HG03460 (cell line): Measurements from ENCODE around the gene CNOT8.
"Not testable (repeated sequence)": the region's sequence is repeated elsewhere in the genome, so short reads cannot be mapped to it uniquely, and the experiment has no call there.

Source experiments
- ATAC-seq: cut with Tn5 transposase; IDR thresholded peaks from one replicate; pipeline ENCODE4 v1.9.1; 2021; ENCODE audit not compliant: unreplicated experiment

CNOT8 gene

GRCh38 chr5:154834053-154834452 lies 24.4 kb upstream of the CNOT8 start:
- no peak for ATAC-seq

GRCh38 chr5:154835701-154836052 lies 22.8 kb upstream of the CNOT8 start:
- not testable (repeated sequence) for ATAC-seq

GRCh38 chr5:154836225-154836624 lies 22.2 kb upstream of the CNOT8 start:
- no peak for ATAC-seq

DNA sequence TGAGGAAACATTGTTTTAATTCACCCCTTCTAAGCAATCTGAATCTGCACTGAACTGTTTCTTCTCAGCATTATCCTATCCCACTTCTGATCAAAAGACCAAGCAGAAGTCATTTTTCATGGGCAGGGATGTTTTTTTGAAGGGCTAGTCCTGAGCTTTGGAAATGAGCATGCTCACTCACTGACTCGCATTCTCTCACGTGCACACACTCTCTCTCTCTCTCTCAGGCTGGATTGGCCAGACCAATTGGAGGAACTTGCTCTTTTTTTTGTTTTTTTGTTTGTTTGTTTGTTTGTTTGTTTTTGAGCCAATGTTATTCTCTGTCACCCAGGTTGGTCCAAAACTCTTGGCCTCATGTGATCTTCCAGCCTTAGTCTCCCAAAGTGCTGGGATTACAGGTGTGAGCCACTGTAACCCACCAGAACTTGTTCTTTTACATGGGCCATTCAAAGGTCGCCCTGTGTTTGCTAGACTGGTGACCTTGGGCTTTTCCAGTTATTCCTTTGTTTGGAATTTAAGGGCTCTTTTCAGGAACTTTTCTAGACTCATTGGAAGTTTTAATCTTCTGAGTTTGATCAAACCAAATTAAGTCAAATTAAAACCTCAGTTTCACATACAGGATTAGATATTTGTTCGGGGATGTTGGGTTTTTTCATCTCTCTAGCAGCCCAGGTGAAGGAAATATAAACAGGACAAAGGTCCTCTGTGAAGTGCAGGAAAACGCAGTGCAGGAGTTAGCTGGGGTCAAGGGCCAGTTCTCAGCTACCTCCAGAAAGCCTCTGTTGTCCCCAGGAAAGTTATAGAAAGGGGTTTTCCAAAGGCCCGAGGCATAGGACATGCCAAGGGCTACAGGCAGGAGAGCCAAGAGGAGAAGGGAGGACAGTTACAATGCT lies 21.2 kb upstream of the CNOT8 start:
- no peak for ATAC-seq

DNA sequence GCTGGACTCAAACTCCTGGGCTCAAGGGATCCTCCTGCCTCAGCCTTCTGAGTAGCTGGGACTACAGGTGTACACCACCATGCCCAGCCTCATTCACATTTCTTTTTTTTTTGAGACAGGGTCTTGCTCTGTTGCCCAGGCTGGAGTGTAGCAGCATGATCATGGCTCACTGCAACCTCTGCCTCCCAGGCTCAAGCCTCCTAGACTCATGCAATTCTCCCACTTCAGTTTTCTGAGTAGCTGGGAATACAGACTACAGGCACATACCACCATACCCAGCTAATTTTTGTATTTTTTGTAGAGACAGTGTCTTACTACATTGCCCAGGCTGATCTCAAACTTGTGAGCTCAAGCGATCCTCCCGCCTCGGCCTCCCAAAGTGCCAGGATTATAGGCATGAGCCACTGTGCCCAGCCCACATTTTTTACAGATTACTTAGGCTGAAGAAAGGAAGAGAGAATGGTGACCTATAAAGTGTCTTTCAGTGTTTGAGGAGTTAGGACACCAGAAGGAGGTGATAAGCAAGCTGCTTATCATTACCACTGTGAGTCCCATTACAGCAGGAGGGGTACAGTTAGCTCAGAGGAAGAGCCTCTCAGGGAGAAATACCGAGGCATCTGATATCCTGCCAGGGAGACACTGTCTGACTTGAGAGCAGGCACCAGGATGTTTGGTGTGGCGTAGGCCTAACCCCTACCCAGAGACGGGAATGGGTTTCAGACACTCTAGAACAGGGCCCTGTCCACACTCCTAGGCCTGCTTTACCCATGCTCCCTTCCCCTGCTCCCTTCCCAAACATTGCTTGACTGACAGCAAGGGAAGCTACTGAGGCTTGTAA lies 17.8 kb upstream of the CNOT8 start:
- ATAC-seq, result no peak

GRCh38 chr5:154841273-154841661 lies 17.2 kb upstream of the CNOT8 start:
- no peak for ATAC-seq

- no peak for ATAC-seq
Observed at GRCh38 chr5:154842689-154843530, 15.5 kb upstream of the CNOT8 start.

- ATAC-seq, result no peak
Observed at GRCh38 chr5:154844809-154845208, 13.6 kb upstream of the CNOT8 start.

DNA sequence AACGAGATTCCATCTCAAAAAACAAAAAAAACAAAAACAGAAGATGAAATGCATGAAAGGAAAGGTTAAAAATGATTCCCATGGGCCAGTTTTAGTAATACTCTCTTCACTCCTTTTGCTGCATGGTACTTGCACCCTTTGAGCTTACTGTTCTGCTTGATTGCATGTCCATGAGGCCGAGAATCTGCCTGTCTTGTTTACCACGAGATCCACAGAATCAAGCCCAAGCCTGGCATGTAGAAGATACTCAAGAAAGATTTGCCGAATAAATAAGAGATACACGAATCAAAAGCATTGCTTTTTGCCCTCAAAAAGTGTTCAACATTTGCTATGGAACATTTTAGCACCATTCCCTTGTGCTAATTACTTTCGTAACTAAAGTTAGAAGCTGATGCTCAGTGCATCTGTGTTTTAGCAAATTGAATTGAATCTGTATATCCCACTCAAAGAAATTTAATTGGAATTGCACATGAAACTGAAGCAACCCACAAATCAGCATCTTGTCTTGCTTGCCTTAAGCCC lies 9.1 kb upstream of the CNOT8 start:
- no peak for ATAC-seq

GRCh38 chr5:154849791-154850201 lies 8.6 kb upstream of the CNOT8 start:
- no peak for ATAC-seq

GRCh38 chr5:154850255-154851062 lies 8.0 kb upstream of the CNOT8 start, which contains the start of gene FAXDC2:
TSS of gene FAXDC2 (minus strand) at chr5:154850603. CDS start at chr5:154838178, 12,425 bp downstream.
- ATAC-seq, result no peak

GRCh38 chr5:154851351-154851750 lies 7.1 kb upstream of the CNOT8 start:
- ATAC-seq, result no peak

- peak; percentile 57 for ATAC-seq
Observed at GRCh38 chr5:154857530-154858296, 714 bp upstream of the CNOT8 start.

DNA sequence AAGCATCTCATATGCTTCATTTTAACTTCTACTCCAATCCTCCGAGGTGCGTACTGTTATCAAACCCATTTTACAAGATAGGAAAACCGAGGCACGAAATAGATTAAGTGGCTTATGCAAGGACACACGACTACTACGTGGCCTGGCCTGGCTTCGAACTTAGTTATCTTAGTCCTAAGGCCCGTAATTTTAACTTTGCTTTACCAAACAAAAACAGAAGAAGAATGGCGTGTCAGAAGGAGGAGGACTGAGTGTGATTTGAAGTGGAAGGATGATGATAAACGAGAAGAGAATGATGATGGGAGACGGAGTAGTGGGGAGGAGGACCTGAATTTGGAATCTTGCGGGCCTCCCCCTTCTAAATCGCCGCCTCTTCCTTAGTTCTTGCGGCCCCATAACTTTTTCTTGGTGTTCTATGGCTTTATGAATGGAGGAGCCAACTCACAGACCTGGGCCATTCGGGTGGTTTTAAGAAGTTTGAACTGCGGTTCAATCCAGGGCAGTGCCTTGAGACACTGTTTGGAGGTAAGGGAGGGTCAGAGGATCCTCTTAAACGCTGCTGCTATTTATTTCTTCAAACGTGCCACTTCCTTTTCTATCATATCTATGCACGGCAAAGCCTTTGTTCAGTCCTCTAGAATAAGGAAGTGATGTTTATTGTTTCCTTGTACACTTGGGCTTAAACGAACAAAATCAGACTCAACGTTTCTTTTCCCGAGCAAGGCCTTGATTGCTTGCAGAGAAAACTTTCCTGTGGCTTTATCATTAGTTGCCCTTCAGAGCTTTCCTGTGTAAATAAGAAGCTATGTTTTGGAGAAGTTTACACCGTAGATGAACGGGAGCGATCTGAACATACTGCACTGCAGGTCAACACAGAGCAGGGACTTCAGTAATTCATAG lies 795 bp downstream of the CNOT8 start:
- ATAC-seq, result no peak

DNA sequence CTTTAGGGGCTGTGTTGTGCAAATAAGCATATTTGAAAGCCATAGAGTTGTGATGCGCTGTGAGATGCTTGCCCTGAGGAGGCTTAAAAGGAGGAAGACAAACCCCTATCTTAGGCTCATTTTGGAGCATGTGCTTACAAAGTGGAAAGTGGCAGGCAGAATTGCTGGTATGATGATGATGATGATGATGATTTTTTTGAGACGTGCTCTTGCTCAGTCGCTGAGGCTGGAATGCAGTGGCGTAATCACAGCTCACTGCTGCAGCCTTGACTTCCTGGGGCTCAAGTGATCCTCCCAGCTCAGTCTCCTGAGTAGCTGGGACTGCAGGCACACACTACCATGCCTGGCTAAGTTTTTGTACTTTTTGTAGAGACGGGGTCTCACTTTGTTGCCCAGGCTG lies 1.7 kb downstream of the CNOT8 start:
- no peak for ATAC-seq

- ATAC-seq, result no peak
Observed at GRCh38 chr5:154860765-154861164, 2.3 kb downstream of the CNOT8 start.

DNA sequence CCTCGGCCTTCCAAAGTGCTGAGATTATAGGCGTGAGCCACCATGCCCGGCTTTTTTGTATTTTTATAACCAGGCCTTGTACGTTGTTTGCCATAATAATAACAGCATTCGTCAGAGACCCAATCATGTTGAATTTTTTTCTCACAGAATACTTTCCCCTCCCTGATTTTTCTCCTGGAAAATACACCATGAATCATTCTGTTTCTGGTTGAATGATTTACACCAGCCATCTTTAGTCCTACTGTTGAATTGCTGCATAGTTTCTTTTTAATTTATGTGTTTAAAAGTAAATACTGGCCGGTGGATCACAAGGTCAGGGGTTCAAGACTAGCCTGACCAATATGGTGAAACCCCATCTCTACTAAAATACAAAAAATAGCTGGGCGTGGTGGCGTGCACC lies 3.5 kb downstream of the CNOT8 start:
- no peak for ATAC-seq

GRCh38 chr5:154862766-154863165 lies 4.3 kb downstream of the CNOT8 start:
- no peak for ATAC-seq
